MM.1S (cell line): ENCODE measurements around the gene CACNG3.

Source experiments
- EZH2 ChIP-seq: fragments of 300-600 bp; sonication (generic); optimal IDR thresholded peaks from 2 replicates; pipeline ENCODE3; 2017; ENCODE audit warnings: low read depth, mild to moderate bottlenecking, antibody characterized with exemption, low read length, mixed read lengths
- TF ChIP-seq, protein P1 (sequence below): fragments of 300-600 bp; sonication (generic); IDR thresholded peaks from 2 replicates; pipeline ENCODE4 v1.5.1; 2016; ENCODE audit warnings: antibody characterized with exemption, low read length, mixed read lengths

DNA sequence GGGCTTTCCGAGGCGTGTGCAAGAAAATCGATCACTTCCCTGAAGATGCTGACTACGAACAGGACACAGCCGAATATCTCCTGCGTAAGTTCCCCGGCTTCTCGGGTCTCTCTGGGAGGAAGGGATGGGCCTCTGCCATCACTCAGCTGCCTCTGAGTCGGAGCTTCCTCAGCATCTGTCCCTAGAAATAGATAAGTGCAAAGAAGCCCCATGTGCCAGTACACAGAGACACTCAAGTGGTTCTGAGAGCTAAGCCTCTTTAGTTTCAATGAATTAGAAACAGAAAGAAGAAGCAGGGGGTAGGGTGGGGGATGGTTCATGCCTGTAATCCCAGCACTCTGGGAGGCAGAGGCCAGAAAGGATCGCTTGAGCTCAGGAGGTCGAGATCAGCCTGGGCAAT is 90.6 kb downstream of the CACNG3 start:
- TF ChIP-seq, protein P1, sequence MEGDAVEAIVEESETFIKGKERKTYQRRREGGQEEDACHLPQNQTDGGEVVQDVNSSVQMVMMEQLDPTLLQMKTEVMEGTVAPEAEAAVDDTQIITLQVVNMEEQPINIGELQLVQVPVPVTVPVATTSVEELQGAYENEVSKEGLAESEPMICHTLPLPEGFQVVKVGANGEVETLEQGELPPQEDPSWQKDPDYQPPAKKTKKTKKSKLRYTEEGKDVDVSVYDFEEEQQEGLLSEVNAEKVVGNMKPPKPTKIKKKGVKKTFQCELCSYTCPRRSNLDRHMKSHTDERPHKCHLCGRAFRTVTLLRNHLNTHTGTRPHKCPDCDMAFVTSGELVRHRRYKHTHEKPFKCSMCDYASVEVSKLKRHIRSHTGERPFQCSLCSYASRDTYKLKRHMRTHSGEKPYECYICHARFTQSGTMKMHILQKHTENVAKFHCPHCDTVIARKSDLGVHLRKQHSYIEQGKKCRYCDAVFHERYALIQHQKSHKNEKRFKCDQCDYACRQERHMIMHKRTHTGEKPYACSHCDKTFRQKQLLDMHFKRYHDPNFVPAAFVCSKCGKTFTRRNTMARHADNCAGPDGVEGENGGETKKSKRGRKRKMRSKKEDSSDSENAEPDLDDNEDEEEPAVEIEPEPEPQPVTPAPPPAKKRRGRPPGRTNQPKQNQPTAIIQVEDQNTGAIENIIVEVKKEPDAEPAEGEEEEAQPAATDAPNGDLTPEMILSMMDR: no peak
- TF ChIP-seq EZH2: no peak
